Suprapubic skin (tissue), 4 donors: ENCODE results near the gene GRIN2A.

Source experiments
- EP300 ChIP-seq: sonication (generic); formaldehyde crosslinking; IDR thresholded peaks from one replicate; pipeline ENCODE4 v1.6.1; 2017; ENCODE audit warnings: antibody characterized with exemption
- POLR2A ChIP-seq, 2 donors: fragments of 450-650 bp; IDR thresholded peaks; one replicate each; pipeline ENCODE4 v1.6.1; 2017; ENCODE audit warnings: antibody characterized with exemption in 2 of 2, mild to moderate bottlenecking in 2 of 2, moderate library complexity in 2 of 2
- POLR2AphosphoS5 ChIP-seq, 3 donors: sonication (generic); formaldehyde crosslinking; IDR thresholded peaks; one replicate each; pipeline ENCODE4 v1.6.1; 2017; ENCODE audit warnings: antibody characterized with exemption in 3 of 3
- TF ChIP-seq, protein P1 (sequence below), 2 donors: fragments of 200-600 bp in 1 of 2; fragments of 450-650 bp in 1 of 2; sonication (generic) in 1 of 2; IDR thresholded peaks; one replicate each; pipeline ENCODE4 v1.5.1; 2016 to 2019; ENCODE audit warnings: antibody characterized with exemption in 2 of 2, mild to moderate bottlenecking in 1 of 2, moderate library complexity in 1 of 2

DNA sequence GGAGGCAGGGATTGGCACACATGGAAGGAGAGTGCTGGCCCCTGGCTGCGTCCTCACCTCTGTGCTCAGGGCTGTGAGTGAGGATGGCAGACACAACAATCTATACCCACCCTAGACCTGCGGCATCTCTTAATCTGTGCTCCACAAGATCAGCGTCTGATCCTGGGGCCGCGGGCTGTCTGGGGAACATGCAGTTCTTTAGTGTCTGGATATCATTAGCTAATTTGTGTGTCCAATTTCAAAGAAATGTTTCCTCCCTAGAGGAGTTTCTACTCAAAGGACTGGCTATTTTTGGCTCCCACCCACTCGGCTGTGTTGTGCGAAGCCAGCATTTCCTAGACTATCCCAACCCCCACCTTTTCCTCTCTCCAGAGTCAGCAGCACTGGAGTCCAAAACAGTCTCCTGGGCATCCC, 93.8 kb downstream of the GRIN2A start:
- TF ChIP-seq, protein P1, sequence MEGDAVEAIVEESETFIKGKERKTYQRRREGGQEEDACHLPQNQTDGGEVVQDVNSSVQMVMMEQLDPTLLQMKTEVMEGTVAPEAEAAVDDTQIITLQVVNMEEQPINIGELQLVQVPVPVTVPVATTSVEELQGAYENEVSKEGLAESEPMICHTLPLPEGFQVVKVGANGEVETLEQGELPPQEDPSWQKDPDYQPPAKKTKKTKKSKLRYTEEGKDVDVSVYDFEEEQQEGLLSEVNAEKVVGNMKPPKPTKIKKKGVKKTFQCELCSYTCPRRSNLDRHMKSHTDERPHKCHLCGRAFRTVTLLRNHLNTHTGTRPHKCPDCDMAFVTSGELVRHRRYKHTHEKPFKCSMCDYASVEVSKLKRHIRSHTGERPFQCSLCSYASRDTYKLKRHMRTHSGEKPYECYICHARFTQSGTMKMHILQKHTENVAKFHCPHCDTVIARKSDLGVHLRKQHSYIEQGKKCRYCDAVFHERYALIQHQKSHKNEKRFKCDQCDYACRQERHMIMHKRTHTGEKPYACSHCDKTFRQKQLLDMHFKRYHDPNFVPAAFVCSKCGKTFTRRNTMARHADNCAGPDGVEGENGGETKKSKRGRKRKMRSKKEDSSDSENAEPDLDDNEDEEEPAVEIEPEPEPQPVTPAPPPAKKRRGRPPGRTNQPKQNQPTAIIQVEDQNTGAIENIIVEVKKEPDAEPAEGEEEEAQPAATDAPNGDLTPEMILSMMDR (IDR thresholded peaks at IDR 0.05): no peak
- TF ChIP-seq POLR2A (IDR thresholded peaks at IDR 0.05) (no peak), POLR2AphosphoS5 (IDR thresholded peaks at IDR 0.05) (no peak), EP300 (no peak)
